Stimulated activated CD4-positive, alpha-beta T cell treated with anti-CD3 and anti-CD28 coated beads, TNF-alpha, amount 100 ng/mL, for 24 hours (primary cell): ENCODE data around the gene TSPOAP1.

Source experiments
- DNase-seq, 3 experiments: peaks; one replicate each; pipeline ENCODE4 v3.0.0-alpha.2; 2020; ENCODE audit warnings: low read depth in 3 of 3

Gene TSPOAP1, protein sequence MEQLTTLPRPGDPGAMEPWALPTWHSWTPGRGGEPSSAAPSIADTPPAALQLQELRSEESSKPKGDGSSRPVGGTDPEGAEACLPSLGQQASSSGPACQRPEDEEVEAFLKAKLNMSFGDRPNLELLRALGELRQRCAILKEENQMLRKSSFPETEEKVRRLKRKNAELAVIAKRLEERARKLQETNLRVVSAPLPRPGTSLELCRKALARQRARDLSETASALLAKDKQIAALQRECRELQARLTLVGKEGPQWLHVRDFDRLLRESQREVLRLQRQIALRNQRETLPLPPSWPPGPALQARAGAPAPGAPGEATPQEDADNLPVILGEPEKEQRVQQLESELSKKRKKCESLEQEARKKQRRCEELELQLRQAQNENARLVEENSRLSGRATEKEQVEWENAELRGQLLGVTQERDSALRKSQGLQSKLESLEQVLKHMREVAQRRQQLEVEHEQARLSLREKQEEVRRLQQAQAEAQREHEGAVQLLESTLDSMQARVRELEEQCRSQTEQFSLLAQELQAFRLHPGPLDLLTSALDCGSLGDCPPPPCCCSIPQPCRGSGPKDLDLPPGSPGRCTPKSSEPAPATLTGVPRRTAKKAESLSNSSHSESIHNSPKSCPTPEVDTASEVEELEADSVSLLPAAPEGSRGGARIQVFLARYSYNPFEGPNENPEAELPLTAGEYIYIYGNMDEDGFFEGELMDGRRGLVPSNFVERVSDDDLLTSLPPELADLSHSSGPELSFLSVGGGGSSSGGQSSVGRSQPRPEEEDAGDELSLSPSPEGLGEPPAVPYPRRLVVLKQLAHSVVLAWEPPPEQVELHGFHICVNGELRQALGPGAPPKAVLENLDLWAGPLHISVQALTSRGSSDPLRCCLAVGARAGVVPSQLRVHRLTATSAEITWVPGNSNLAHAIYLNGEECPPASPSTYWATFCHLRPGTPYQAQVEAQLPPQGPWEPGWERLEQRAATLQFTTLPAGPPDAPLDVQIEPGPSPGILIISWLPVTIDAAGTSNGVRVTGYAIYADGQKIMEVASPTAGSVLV (N-terminal part only)

DNA sequence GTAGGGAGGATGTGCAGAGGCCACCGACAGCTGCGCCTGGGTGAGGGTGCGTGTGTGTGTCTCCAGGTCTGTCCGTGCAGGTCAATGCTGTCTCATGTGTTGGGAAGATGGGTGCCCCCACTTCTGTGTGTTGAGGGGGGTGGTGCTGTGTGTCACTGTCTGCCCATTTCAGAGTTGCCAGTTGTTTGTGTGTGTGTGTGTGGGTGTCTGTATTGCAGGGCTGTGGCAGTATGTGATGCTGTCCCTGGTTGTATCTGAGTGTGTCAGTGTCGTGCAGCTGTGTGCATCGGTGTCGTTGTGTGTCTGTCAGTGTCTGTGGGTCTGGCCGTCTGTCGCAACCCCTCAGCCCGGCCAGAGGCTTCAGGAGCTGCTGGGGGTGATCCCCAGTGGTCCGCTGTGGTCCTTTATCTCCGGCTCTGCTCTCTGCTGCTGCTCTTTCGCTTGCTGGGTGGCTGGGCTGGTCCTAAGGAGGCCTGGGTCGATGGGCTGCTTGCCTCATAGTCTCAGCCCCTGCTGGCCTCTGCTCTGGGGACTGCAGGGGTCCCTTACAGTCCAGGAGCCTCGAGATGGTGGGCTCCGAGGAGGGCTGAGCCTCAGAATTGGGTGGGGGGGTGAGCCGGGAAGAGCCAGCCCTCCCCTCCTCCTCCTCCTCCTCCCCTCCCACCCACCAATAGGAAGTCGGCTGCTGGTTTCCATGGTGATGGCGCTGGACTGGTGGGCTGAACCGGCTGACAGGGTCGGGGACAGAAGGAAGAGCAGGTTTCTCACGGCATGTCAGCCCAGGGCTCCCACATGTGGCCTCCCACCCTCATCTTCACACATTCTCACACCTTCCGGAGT is at the start of gene TSPOAP1:
Gene TSPOAP1 (minus strand): TSS at position 601 of the 840 bp plus-strand sequence. CDS start 875 bp downstream, outside the sequence.
- DNase-seq = peak; percentile 74 to 89 (median 76)

DNA sequence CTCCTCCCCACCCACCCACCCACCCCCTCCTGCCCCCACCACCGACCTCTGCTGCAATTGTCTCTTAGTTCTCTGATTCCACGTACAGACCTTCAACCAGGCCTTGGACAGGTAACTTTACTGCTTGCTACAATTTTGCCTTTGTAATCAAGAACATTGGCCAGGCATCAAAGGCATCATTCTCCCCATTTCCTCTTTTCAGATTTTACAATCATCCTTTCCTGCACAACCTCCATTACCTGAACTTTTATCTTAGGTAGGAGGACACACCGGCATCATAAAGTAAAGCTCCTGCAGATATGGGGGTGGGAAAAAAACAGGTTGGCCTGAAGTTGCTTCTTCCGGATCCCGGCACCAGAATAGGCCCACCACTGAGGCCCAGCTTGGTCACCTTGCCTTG is 49.1 kb upstream of the TSPOAP1 start:
- no peak for DNase-seq

DNA sequence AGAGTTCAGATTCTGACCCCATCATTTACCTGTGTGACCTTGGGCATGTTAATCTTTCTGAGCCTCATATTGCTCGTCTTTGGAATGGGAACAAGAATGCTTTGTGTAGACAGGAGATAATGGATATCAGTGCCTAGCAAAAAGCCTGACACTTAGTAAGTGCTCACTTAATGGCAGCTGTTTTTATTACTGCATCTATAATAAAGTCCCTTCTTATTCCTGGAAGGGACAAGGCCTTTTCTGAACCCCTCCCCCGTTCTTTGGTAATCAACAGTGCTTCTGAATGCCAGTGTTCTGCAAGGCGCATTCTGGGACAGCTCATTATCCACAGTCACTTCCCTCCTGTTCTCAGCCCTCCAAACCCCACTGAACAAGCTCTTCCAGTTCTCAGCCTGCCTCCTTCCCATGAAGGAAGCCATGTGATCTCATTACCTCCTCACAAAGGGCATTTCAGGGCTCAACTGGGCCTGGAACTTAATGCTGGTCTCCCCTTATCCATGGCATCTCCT is 48.6 kb upstream of the TSPOAP1 start:
- no peak for DNase-seq

DNA sequence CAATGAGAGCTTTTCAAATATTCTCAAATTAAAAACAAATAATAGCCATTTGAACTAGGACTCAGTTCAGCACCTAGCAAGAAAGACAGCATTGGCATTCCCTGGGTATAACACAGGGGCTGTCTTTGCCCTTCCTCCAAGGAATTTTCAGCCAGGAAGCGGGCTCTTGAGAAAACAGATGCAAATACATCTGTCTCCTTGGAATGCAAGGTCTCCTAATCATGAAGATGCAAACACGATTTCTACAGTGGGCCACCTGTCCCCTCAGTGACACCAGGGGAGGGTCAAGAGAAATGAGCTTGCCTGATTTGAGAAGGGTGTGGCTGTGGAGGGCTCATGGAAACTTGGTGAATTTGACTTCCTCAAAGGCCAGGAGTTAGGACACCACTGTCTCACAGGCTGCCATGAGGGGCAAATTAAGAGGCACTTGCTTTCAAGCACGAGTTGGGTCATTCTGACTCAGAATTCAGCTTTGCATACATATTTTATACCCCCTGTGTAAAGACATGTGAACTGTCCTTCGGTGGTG is 47.9 kb upstream of the TSPOAP1 start:
- no peak for DNase-seq

DNA sequence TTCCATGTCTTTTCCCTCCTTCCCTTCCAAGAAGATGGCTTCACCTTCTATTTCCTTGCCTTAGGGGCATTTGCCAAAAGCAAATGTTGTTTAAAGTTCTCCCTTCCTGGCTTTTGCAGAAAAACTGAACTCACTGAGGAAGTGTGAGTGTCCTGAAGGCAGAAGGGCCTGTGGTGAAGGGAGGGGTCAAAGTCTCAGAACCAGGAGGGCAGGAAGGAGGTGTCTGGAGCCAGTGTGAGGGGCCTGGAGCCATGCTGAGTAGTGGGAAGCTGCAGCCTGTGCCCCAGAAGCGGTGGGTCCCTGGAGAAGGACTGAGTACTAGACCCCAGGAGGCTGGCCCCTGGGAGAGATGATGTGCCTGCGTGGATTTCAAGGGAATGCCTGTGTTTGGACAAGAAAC is 47.2 kb upstream of the TSPOAP1 start:
- DNase-seq = no peak

DNA sequence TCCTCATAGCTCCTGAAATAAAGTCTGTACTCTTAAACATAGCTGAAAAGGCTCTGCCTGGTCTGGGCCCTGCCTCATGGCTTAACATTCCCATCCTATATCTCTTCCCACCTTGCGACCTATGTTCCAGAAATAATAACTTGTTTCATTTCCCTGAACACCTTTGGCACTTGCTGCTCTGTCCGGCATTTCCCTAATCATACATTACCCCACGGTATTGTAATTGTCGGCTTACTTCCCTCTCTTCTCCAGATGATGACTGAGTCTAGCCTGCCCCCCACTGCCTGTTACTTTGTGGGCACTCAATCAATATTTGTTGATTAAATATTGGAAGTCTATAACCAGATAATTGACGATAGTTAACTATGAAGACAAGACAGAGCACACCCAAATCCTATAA is 46.7 kb upstream of the TSPOAP1 start:
- no peak for DNase-seq

DNA sequence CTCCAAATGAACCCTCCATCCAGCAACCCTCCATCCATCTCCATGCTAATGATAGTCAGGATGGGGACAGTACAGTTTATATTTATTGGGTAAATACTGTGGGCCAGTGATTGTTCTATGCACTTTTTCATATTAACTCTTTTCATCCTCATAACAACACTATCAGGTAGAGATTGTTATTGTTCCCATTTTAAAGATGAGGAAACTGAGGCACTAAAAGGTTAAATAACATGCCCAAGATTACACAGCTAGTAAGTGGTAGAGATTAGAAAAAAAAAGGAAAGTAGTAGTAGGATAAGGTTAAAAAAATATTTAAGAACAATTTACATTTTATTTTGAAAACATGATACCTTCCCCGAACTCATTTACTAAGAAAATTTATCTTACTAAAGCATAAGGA is 45.3 kb upstream of the TSPOAP1 start:
- DNase-seq = no peak

DNA sequence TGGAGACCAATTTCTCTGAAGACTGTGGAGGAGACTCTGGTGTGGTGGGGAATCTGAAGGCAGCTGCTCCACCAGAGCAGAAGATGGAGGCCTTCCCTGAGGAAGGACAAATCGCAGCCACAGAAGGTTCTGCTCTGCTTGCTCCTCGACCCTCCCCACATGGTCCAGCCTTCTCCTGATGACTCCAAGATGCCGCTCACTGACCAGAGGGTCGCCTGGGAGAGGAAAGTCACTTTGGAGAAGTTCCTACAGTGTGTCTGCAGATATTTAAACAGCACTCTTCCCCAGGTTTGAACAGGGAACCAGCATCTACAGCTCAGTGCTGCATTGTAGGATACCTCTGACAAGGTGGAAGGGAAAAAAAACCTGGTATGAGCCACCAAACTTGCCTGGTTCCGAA is 44.4 kb upstream of the TSPOAP1 start:
- no peak for DNase-seq

DNA sequence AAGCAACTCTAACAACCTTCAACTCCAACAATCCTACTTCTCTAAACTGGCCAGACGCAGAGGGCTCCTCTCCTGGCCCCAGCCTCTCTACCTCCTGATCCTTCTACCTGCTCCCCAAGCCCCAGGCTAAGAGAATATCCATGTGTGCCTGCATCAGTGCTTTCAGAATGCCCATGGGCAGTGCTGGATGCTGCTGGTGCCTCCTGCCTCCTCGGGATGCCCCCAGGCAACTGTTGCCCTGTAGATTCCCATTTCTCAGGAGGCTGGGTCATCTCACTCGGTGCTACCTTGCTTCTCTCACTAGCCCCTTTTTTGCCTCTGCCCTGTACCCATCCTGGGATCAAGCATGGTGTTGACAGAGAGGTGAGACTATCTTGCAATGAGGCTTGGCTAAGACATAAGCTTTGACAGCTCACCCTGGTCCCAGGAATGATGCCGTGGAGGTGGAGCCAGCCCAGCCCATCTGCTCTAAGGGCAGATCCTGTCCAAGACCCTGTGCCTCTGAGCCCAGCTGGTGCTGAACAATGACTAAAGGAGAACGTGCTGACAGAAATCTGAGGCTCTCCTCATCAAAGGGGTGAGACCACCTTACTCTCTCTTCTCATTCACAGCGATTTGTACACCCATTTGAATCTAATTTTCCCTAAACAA is 42.8 kb upstream of the TSPOAP1 start:
- no peak for DNase-seq

DNA sequence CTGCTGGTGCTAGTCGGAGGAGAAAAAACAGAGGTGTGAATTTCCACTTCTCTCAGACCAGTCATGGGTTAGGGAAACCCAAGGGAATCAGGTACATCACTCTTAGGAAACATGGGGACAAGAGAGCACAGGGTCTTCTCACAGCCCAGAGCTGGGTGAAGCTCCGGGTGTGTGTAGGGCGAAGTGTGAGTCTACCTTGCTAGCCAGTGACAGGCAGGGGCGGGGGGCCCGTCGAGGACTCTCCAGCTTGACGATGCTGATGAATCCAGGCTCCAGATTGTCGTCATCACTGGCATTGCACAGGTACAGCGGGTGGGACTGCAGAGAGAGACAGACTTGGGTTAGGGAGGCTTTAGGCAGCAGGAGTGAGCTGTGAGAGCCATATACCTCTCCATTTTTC is 42.1 kb upstream of the TSPOAP1 start:
- no peak for DNase-seq

DNA sequence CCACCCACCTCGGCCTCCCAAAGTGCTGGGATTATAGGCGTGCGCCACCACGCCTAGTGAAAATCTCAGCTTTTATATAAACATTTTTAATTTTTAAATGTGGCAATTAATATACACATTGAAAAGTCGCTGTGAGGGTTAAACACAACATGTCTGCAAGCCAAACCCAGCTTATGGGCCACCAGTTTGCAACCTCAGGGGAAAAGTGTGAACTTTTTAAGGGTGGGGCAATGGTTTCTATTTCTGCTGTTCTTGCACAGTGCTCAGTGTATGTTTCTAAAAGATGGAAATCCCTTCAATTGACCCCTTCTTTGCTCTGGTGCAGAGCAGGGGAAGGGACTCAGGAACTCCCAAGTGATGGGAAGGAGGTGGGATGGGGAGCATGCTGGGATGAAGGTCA is 41.7 kb upstream of the TSPOAP1 start:
- no peak for DNase-seq

DNA sequence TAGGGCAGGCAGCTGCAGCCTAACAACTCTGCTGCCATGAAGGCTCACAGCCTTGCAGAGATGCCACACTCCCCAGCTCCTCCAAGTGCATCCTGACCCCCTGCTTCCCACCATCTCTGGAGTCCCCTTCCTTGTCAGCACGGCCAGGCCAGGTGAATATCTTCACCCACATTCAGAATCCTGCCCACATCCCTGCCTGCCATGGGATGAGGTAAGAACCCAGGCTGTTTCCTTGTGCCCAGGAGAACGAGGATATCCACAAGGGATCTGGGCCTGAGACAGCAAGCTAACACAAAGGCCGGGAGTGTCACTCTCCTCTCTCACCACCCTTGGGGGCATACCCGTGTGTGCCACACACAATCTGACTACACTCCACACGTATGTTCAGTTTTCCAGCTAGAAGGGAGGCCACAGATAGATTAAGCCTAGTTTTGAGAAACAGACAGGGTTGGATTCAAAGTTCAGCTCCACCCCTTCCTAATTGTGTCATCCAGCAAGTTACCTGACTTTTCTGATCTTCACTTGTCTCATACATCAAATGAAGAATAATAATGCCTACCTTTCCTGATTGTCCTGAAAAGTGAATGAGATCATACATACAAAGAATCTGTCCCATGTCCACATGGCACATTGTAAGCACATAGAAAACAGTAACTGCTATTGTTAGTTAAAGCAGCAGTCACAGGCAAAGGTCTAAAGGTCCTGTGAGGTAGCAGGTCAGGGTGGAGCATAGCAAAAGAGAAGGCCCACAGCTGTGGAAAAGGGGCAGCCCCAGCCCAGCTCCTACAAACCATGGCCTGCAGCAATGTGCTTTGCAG is 40.8 kb upstream of the TSPOAP1 start:
- no peak for DNase-seq

DNA sequence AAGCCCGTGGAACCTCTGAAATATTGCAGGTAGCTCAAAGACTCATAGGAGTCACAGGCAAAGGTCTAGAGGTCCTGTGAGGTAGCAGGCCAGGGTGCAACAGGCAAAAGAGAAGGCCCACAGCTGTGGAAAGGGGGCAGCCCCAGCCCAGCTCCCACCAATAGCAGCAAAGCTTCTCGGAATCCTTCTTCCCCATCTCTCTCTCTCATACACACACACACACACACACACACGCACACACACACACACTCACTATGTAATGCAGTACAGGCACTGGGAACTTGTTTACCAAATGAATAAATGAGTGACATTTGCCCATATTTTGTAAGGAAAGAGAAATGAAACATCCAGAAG is 40.2 kb upstream of the TSPOAP1 start:
- no peak for DNase-seq

DNA sequence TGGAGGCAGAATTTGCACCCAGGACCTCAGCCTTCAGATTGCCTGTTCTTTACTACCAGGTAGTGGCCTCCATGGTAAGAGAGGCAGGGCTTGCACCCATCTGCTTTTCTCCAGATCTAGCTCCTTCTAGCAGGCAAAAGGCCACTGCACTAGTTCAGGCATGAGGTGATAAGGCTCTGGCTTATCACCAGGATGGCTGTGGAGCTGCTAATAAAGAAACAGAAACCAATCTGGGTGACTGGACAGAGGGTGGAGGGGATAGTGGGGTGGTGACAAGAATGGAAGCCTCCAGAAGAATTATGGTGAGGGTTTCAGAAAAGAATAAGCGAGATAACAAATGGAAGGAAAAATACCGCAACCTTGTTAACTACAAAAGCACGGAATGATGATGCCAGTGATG is 38.9 kb upstream of the TSPOAP1 start:
- DNase-seq = no peak

DNA sequence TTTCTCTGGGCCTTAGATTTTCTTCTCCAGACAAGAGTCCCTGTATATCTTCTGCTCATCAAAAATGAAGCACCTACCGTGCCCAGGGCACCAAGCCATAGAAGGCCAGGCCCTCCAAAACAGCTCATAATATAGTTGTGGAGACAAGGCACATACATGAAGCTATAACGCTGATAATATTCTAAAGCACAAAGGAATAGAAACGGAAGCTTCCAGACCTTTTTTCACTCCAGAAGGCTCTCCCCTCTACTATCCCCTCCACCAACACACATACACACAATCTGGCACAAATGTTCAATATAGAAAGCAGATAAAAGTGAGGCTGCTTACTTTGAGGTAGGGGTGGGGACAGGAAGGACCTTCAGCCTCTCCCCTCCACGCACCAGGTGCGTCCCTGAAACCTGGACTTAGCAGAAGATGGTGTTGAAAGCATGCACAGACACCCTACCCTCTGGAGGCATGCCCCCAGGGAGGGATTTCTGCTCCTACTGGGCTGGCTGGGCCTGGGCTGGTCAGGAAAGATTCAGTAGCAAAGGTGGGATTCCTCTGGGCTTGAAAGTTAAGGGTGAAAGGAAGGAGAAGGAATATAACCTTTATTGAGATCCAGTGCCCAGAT is 37.5 kb upstream of the TSPOAP1 start:
- no peak for DNase-seq

DNA sequence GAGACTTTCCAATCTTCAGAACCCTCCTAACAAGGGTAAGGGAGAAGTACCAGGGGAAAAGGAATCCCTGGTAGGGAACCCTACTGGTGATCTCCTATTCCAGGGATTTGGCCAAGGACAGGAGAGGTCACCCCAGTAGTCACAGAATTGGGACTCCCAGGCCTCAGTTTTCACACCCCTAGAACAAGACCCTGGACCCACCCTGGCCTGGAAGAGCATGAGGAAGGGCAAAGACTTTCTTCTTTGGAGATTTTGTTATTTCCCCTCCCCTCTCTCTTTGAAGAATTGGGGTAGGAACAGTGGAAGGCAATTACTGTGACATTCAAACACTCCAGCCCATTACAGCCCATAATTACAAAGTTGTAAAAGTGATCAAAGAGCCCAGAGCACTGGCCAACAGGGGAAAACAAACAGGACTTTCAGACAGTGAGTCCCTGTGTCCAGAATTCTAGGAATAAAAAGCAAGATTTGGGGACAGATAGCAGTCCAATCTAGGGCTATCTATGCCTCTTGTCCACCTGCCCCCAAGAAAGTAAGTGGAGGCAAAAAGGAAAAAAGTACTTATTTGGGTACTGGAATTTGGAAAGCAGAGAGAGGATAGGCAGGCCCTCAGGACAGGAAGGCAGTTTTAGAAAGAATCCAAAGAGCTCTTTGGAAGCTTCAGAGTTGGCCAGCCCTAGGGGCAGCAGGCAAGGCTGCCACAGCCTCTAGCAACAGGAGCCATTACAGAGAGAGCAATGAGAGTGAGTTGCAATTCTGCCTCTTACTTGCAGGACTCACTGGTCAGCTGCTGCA is 36.8 kb upstream of the TSPOAP1 start:
- no peak for DNase-seq

DNA sequence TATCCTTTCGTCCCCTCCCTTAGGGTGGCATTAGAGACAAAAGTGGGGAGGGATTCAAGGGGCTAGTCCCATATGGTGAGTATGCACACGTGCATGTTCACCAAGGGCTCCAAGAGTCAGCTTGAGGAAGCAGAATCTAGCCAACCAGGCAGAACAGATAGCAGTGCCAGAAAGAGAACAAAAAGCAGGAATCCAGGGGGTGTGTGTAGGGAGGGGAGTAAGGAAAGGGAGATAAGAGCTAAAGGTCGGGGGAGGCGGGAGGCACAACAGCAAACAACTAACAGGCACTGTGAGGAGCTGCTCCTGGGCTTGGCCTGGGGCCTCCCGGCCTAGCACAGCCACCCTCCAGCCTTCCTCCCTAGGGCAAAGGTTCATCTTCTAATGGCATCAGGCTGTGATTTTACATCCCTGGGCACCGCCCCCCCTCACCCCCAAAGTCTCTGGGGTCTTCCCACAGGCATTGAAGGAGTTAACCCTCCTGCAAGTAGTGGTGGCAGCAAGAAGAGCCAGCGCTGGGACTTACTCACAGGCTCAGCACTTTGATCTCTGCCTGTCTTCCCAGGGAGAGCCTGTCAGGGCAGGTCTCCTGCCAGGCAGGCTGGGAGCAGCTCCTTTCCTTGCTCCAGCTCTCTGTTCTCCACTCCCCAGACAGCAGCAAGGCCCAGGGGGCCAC is 35.8 kb upstream of the TSPOAP1 start:
- DNase-seq = no peak
